HG03039 (cell line): Measurements from ENCODE around the gene CHSY3.

ENCODE experiments used
- ATAC-seq: cut with Tn5 transposase; IDR thresholded peaks from one replicate; pipeline ENCODE4 v1.9.1; 2021; ENCODE audit warnings: mild to moderate bottlenecking, moderate library complexity; ENCODE audit not compliant: unreplicated experiment

The CHSY3 gene

GRCh38 chr5:129945028-129945427, 40.8 kb downstream of the CHSY3 start:
- no peak for ATAC-seq

- no peak for ATAC-seq
These were observed 41.6 kb downstream of the CHSY3 start for GRCh38 chr5:129945774-129946270.

GRCh38 chr5:129951039-129951438, 46.8 kb downstream of the CHSY3 start:
- ATAC-seq: no peak

- no peak for ATAC-seq
These were observed 54.3 kb downstream of the CHSY3 start for GRCh38 chr5:129958581-129958980.

- no peak for ATAC-seq
These were observed 56.6 kb downstream of the CHSY3 start for GRCh38 chr5:129960831-129961230.

- no peak for ATAC-seq
These were observed 58.2 kb downstream of the CHSY3 start for GRCh38 chr5:129962506-129962905.

GRCh38 chr5:129963359-129963758, 59.1 kb downstream of the CHSY3 start:
- no peak for ATAC-seq

- ATAC-seq: no peak
These were observed 61.8 kb downstream of the CHSY3 start for GRCh38 chr5:129966071-129966470.

- ATAC-seq: no peak
These were observed 67.4 kb downstream of the CHSY3 start for GRCh38 chr5:129971714-129972113.

GRCh38 chr5:129972465-129973141, 68.3 kb downstream of the CHSY3 start:
- ATAC-seq: no peak

GRCh38 chr5:129973716-129974426, 69.6 kb downstream of the CHSY3 start:
- ATAC-seq: no peak

- no peak for ATAC-seq
These were observed 73.5 kb downstream of the CHSY3 start for GRCh38 chr5:129977810-129978209.

GRCh38 chr5:129978270-129978669, 74.0 kb downstream of the CHSY3 start:
- no peak for ATAC-seq

GRCh38 chr5:129988453-129988852, 84.2 kb downstream of the CHSY3 start:
- ATAC-seq: no peak

GRCh38 chr5:129991780-129992179, 87.5 kb downstream of the CHSY3 start:
- no peak for ATAC-seq

- ATAC-seq: no peak
These were observed 92.6 kb downstream of the CHSY3 start for GRCh38 chr5:129996896-129997295.

GRCh38 chr5:130000460-130000859, 96.2 kb downstream of the CHSY3 start:
- ATAC-seq: no peak

- no peak for ATAC-seq
These were observed 97.9 kb downstream of the CHSY3 start for GRCh38 chr5:130002183-130002582.

GRCh38 chr5:130002876-130003275, 98.6 kb downstream of the CHSY3 start:
- no peak for ATAC-seq

- ATAC-seq: no peak
These were observed 107.7 kb downstream of the CHSY3 start for GRCh38 chr5:130011986-130012385.

- no peak for ATAC-seq
These were observed 112.9 kb downstream of the CHSY3 start for GRCh38 chr5:130017173-130017572.

- ATAC-seq: no peak
These were observed 114.4 kb downstream of the CHSY3 start for GRCh38 chr5:130018641-130019040.
